ENCODE results near the gene LUZP2. TPM values are rescaled to one million over a fixed set of nuclear protein-coding genes. Genes with fewer than 3 reads are reported as not detected.

Gene LUZP2
- total and polyA plus RNA-seq, 9 of the 15 experiments (the other 6 are each of a cell fraction or from before 2014, with no cell fraction given): not detected

- DNase-seq (ENCODE audit: extremely low read depth in 1 of 4, low spot score in 3 of 4): no peak
- 0% methylated on average over 2 of the region's 2 CpGs for WGBS (ENCODE audit: insufficient coverage, low coverage, missing lambda C conversion rate)
- H3K36me3 ChIP-seq (ENCODE audit: control insufficient read depth, insufficient read depth, low read length): no peaks in the 10 kb centered on the region
- no peaks in the 10 kb centered on the region for H4K20me1 ChIP-seq (replicated peaks; ENCODE audit: control insufficient read depth, insufficient read depth, low read length)
- no peaks in the 10 kb centered on the region for H3K9me3 ChIP-seq (replicated peaks; ENCODE audit: control insufficient read depth, insufficient read depth, low read depth, low read length)
- H3K27me3 ChIP-seq (ENCODE audit: control insufficient read depth in 2 of 2, insufficient read depth in 2 of 2, low read length in 2 of 2): no peaks in the 10 kb centered on the region
- FAIRE-seq: no peak
- in situ Hi-C loops (cut with MboI): no loop called here
- H3K27ac ChIP-seq (ENCODE audit: extremely low read depth, low read depth, low read length): no peak overlapping the region
- no TSS peak for BruUV-seq (replicated peaks)
- H3K4me1 ChIP-seq (replicated peaks in 1 of 2; ENCODE audit: control insufficient read depth in 2 of 2, insufficient read depth in 2 of 2, low read length in 2 of 2): no peaks in the 10 kb centered on the region
- no peak overlapping the region for H3K9ac ChIP-seq (ENCODE audit: insufficient read depth in 1 of 2, low read depth in 2 of 2, low read length in 2 of 2)
- no peaks in the 10 kb centered on the region for H3K9me1 ChIP-seq (ENCODE audit: control insufficient read depth, insufficient read depth, low read length)
- H3K79me2 ChIP-seq (ENCODE audit: control insufficient read depth, insufficient read depth, low read length): no peaks in the 10 kb centered on the region
- no peak for ATAC-seq
- CTCF ChIA-PET (ENCODE audit: low intra/inter-chr PET ratio): no interaction called here
- POLR2A ChIA-PET: no interaction called here
- H3K4me3 ChIP-seq: no peak overlapping the region
- no peak for TF ChIP-seq OTX1 (CRISPR knock-in tag; IDR thresholded peaks at IDR 0.05)
- no peak for TF ChIP-seq U2AF1 (optimal IDR thresholded peaks at IDR 0.05; ENCODE audit: low read depth, low read length)
- no peak for TF ChIP-seq FIP1L1 (IDR thresholded peaks at IDR 0.05; ENCODE audit: low read depth, low read length, poor library complexity, severe bottlenecking)
- TF ChIP-seq DIDO1 (tag; IDR thresholded peaks at IDR 0.05; ENCODE audit: low read depth): no peak
- TF ChIP-seq PCBP2 (IDR thresholded peaks at IDR 0.05; ENCODE audit: low read depth, low read length, poor library complexity, severe bottlenecking): no peak
- TF ChIP-seq CBFA2T2 (conservative IDR thresholded peaks at IDR 0.05): no peak
- no peak for TF ChIP-seq ZNF695 (CRISPR knock-in tag; IDR thresholded peaks at IDR 0.05)
- no peak for TF ChIP-seq SIN3B (IDR thresholded peaks at IDR 0.05; ENCODE audit: low read depth)
- no peak for TF ChIP-seq ZFX (CRISPR knock-in tag; IDR thresholded peaks at IDR 0.05)
- no peak for TF ChIP-seq DLX4 (CRISPR knock-in tag; IDR thresholded peaks at IDR 0.05)
- no peak for TF ChIP-seq TFAM (CRISPR knock-in tag; conservative IDR thresholded peaks at IDR 0.05)
- no peak for TF ChIP-seq CREB5 (CRISPR knock-in tag; IDR thresholded peaks at IDR 0.05)
- no peak for TF ChIP-seq SMAD4 (CRISPR knock-in tag; conservative IDR thresholded peaks at IDR 0.05)
- TF ChIP-seq CEBPB (tag; IDR thresholded peaks at IDR 0.05): no peak
- no peak for TF ChIP-seq PURB (CRISPR knock-in tag; IDR thresholded peaks at IDR 0.05; ENCODE audit: low read depth)
- TF ChIP-seq PCBP1 (IDR thresholded peaks at IDR 0.05; ENCODE audit: low read depth, low read length, poor library complexity, severe bottlenecking): no peak
- H2AFZ ChIP-seq (ENCODE audit: low read depth, low read length): no peak overlapping the region
- intact Hi-C loops (cut with micrococcal nuclease): no loop called here
- no peak overlapping the region for H3K4me2 ChIP-seq (ENCODE audit: insufficient read depth, low read length)
Observed at GRCh38 chr11:24779791-24780190, 282.9 kb downstream of the LUZP2 start.
